Body of pancreas (tissue), 4 donors: ENCODE results near the gene ADCY5. TPM values are rescaled to one million over a fixed set of nuclear protein-coding genes. Genes with fewer than 3 reads are reported as not detected.

Experiments used
- ATAC-seq: fragments of 150-250 bp; one replicate; pipeline ENCODE4 v1.9.1; 2016
- DNase-seq, 4 donors: peaks; one replicate each; pipeline ENCODE4 v3.0.0-alpha.2; 2019
- H3K27ac ChIP-seq, 4 donors: fragments of 200-600 bp; sonication (generic); 1 replicate in 3 of 4; 2 replicates in 1 of 4; pipeline versions ENCODE4 v1.5.1 to v1.6.1; 2016 to 2019; ENCODE audit warnings: mild to moderate bottlenecking in 1 of 4, mixed read lengths in 1 of 4, moderate library complexity in 1 of 4
- H3K27me3 ChIP-seq, 2 donors: fragments of 200-600 bp; sonication (generic); one replicate each; pipeline ENCODE4 v1.6.0; 2016; ENCODE audit warnings: mild to moderate bottlenecking in 1 of 2
- H3K36me3 ChIP-seq, 2 donors: fragments of 200-600 bp; sonication (generic); replicated peaks in 1 of 2; 2 replicates each; pipeline ENCODE4 v1.5.1; 2016; ENCODE audit warnings: low read depth in 2 of 2; ENCODE audit not compliant: insufficient read depth in 1 of 2
- H3K4me1 ChIP-seq: fragments of 200-600 bp; sonication (generic); one replicate; pipeline ENCODE4 v1.6.0; 2016
- H3K4me3 ChIP-seq, 2 donors: fragments of 200-600 bp; sonication (generic); 1 replicate in 1 of 2; 2 replicates in 1 of 2; pipeline ENCODE4 v1.5.1; 2016 to 2019
- H3K9me3 ChIP-seq, 3 donors: fragments of 200-600 bp; sonication (generic); 1 replicate in 2 of 3; 2 replicates in 1 of 3; pipeline ENCODE4 v1.5.1; 2016
- CTCF ChIP-seq, 7 experiments: fragments of 450-650 bp in 4 of 7; fragments of 200-600 bp in 3 of 7; sonication (generic) in 3 of 7; IDR thresholded peaks; one replicate each; pipeline ENCODE4 v1.5.1; 2016 to 2019; ENCODE audit warnings: antibody characterized with exemption in 7 of 7
- POLR2A ChIP-seq, 3 donors: fragments of 450-650 bp; IDR thresholded peaks; one replicate each; pipeline ENCODE4 v1.6.1; 2016; ENCODE audit warnings: antibody characterized with exemption in 3 of 3, mild to moderate bottlenecking in 2 of 3
- WGBS, 2 donors: methylation state at CpG; one replicate each; pipeline ENCODE4 v1.1.5; 2017; 5-methylcytosine and 5-hydroxymethylcytosine counted together
- intact Hi-C: fragments of 100-400 bp; cut with DNase I; formaldehyde crosslinking; loops from one replicate; pipeline ENCODE4 v1.15.1; 2023
- total RNA-seq, 2 donors: library from RNA; depleted of rRNA; stranded (reverse); fragments of >200 nt; gene quantifications; one replicate each; pipeline ENCODE4 v1.1.0, GENCODE V29; 2016

ADCY5 gene
- total RNA-seq, 2 donors from 2014 or later, result 10.6 to 18.8 TPM

GRCh38 chr3:123370819-123371218 is 78.1 kb downstream of the ADCY5 start:
- no peak for TF ChIP-seq CTCF (IDR thresholded peaks at IDR 0.05)
- no peak for TF ChIP-seq POLR2A (IDR thresholded peaks at IDR 0.05)

GRCh38 chr3:123369085-123369484 is 79.8 kb downstream of the ADCY5 start:
- Histone ChIP-seq H3K9me3 (no peaks in the 10 kb centered on the region), H3K27ac (peak overlapping the region in 2 of 4 donors; percentile 8 to 23), H3K4me1 (peaks cover 29% of the 10 kb centered on the region), H3K36me3 (no peaks in the 10 kb centered on the region), H3K4me3 (no peak overlapping the region), H3K27me3 (no peaks in the 10 kb centered on the region)
- 93 to 95% methylated on average over 3 of the region's 3 CpGs for WGBS, 2 donors
- TF ChIP-seq POLR2A (IDR thresholded peaks at IDR 0.05) (no peak), CTCF (IDR thresholded peaks at IDR 0.05) (no peak)
- intact Hi-C loops, result no loop called here
- ATAC-seq (no peak), DNase-seq (peak in 1 of 4 donors; percentile 4)

More at GRCh38 chr3:123370819-123371218, 78.1 kb downstream of the ADCY5 start:
- Histone ChIP-seq H3K36me3 (no peaks in the 10 kb centered on the region), H3K9me3 (no peaks in the 10 kb centered on the region), H3K27ac (no peak overlapping the region), H3K27me3 (no peaks in the 10 kb centered on the region), H3K4me3 (no peak overlapping the region), H3K4me1 (peaks cover 38% of the 10 kb centered on the region)
- WGBS, 2 donors, result 60 to 61% methylated on average over 7 of the region's 7 CpGs
- intact Hi-C loops, result no loop called here
- peak in 1 of 4 donors; percentile 1 for DNase-seq
- ATAC-seq, result no peak

- TF ChIP-seq POLR2A (IDR thresholded peaks at IDR 0.05), result no peak
- TF ChIP-seq CTCF (IDR thresholded peaks at IDR 0.05), result no peak
- Histone ChIP-seq H3K36me3 (no peaks in the 10 kb centered on the region), H3K4me1 (peaks cover 17% of the 10 kb centered on the region), H3K27me3 (no peaks in the 10 kb centered on the region), H3K27ac (peak overlapping the region; percentile 4 to 81 (median 73)), H3K4me3 (no peak overlapping the region), H3K9me3 (no peaks in the 10 kb centered on the region)
- intact Hi-C loops, result no loop called here
- ATAC-seq, result peak; percentile 65
- WGBS, 2 donors, result 54 to 69% methylated on average over 9 of the region's 9 CpGs
- peak in 1 of 4 donors; percentile 23 for DNase-seq
Measured at GRCh38 chr3:123367467-123368154, 81.3 kb downstream of the ADCY5 start.

GRCh38 chr3:123365450-123366143 is 83.3 kb downstream of the ADCY5 start:
- peak; percentile 54 for ATAC-seq

More at GRCh38 chr3:123365450-123366143, 83.3 kb downstream of the ADCY5 start:
- no peaks in the 10 kb centered on the region for H3K36me3 ChIP-seq
- intact Hi-C loops, result no loop called here
- H3K4me3 ChIP-seq, result no peak overlapping the region
- peak in 3 of 4 donors; percentile 17 to 32 (median 23) for DNase-seq
- no peaks in the 10 kb centered on the region for H3K27me3 ChIP-seq
- no peak for TF ChIP-seq POLR2A (IDR thresholded peaks at IDR 0.05)
- TF ChIP-seq CTCF (IDR thresholded peaks at IDR 0.05), result peak in 6 of 7 experiments; percentile 25 to 45 (median 37)
- peak overlapping the region in 1 of 4 donors; percentile 81 for H3K27ac ChIP-seq
- peaks cover 13% of the 10 kb centered on the region for H3K4me1 ChIP-seq
- 61 to 69% methylated on average over 6 of the region's 6 CpGs for WGBS, 2 donors
- no peaks in the 10 kb centered on the region for H3K9me3 ChIP-seq
